ENCODE results near the gene DOCK8.
A peak's percentile ranks its signal among the peaks of the same experiment; 100 is the strongest.

The DOCK8 gene

GRCh38 chr9:365436-365835 is 150.8 kb downstream of the DOCK8 start:
- Mint-ChIP-seq H3K27me3 (no peaks in the 10 kb centered on the region), H3K27ac (no peak overlapping the region)

GRCh38 chr9:366620-367019 is 152.0 kb downstream of the DOCK8 start:
- Mint-ChIP-seq H3K4me1 (no peaks in the 10 kb centered on the region), H3K4me3 (no peak overlapping the region), H3K36me3 (peaks cover 49 to 77% of the 10 kb centered on the region in 2 donors), H3K9me3 (no peaks in the 10 kb centered on the region), H3K27me3 (no peaks in the 10 kb centered on the region), H3K27ac (no peak overlapping the region)
- ATAC-seq (replicated peaks) (no peak), DNase-seq (no peak)

More at GRCh38 chr9:365436-365835, 150.8 kb downstream of the DOCK8 start:
- no peak overlapping the region for H3K4me3 Mint-ChIP-seq
- H3K4me1 Mint-ChIP-seq, result peaks cover 0 to 6% of the 10 kb centered on the region in 2 donors
- H3K36me3 Mint-ChIP-seq, result peaks cover 49 to 78% of the 10 kb centered on the region in 2 donors
- ATAC-seq (replicated peaks) (no peak), DNase-seq (no peak)
- no peaks in the 10 kb centered on the region for H3K9me3 Mint-ChIP-seq

GRCh38 chr9:370086-370485 is 155.4 kb downstream of the DOCK8 start:
- H3K9me3 Mint-ChIP-seq, result no peaks in the 10 kb centered on the region
- no peaks in the 10 kb centered on the region for H3K27me3 Mint-ChIP-seq
- peaks cover 53 to 72% of the 10 kb centered on the region in 2 donors for H3K36me3 Mint-ChIP-seq
- no peak for DNase-seq
- no peak overlapping the region for H3K4me3 Mint-ChIP-seq
- no peak for ATAC-seq (replicated peaks)
- H3K27ac Mint-ChIP-seq, result peak overlapping the region; percentile 25
- H3K4me1 Mint-ChIP-seq, result no peaks in the 10 kb centered on the region

GRCh38 chr9:371349-371748 is 156.7 kb downstream of the DOCK8 start:
- ATAC-seq (replicated peaks) (no peak), DNase-seq (no peak)
- H3K27me3 Mint-ChIP-seq, result no peaks in the 10 kb centered on the region
- peaks cover 48 to 66% of the 10 kb centered on the region in 2 donors for H3K36me3 Mint-ChIP-seq
- no peaks in the 10 kb centered on the region for H3K9me3 Mint-ChIP-seq
- no peaks in the 10 kb centered on the region for H3K4me1 Mint-ChIP-seq
- no peak overlapping the region for H3K4me3 Mint-ChIP-seq
- peak overlapping the region; percentile 14 for H3K27ac Mint-ChIP-seq

GRCh38 chr9:372128-372527 is 157.5 kb downstream of the DOCK8 start:
- DNase-seq, result no peak
- Mint-ChIP-seq H3K27ac (peak overlapping the region; percentile 65), H3K4me1 (no peaks in the 10 kb centered on the region), H3K27me3 (no peaks in the 10 kb centered on the region), H3K36me3 (peaks cover 43 to 66% of the 10 kb centered on the region in 2 donors), H3K9me3 (no peaks in the 10 kb centered on the region), H3K4me3 (no peak overlapping the region)
- no peak for ATAC-seq (replicated peaks)

- H3K27me3 Mint-ChIP-seq, result no peaks in the 10 kb centered on the region
- DNase-seq (no peak), ATAC-seq (replicated peaks) (no peak)
- peaks cover 42 to 63% of the 10 kb centered on the region in 2 donors for H3K36me3 Mint-ChIP-seq
- no peaks in the 10 kb centered on the region for H3K4me1 Mint-ChIP-seq
- peak overlapping the region; percentile 39 for H3K27ac Mint-ChIP-seq
- no peak overlapping the region for H3K4me3 Mint-ChIP-seq
- H3K9me3 Mint-ChIP-seq, result no peaks in the 10 kb centered on the region
Measured at GRCh38 chr9:373759-374206, 159.1 kb downstream of the DOCK8 start.

GRCh38 chr9:374736-375135 is 160.1 kb downstream of the DOCK8 start:
- no peaks in the 10 kb centered on the region for H3K4me1 Mint-ChIP-seq
- no peak overlapping the region for H3K27ac Mint-ChIP-seq
- ATAC-seq (replicated peaks) (no peak), DNase-seq (no peak)
- no peak overlapping the region for H3K4me3 Mint-ChIP-seq
- peaks cover 42 to 65% of the 10 kb centered on the region in 2 donors for H3K36me3 Mint-ChIP-seq
- H3K9me3 Mint-ChIP-seq, result no peaks in the 10 kb centered on the region
- no peaks in the 10 kb centered on the region for H3K27me3 Mint-ChIP-seq

- peaks cover 30 to 54% of the 10 kb centered on the region in 2 donors for H3K36me3 Mint-ChIP-seq
- no peak overlapping the region for H3K27ac Mint-ChIP-seq
- no peaks in the 10 kb centered on the region for H3K27me3 Mint-ChIP-seq
- no peaks in the 10 kb centered on the region for H3K9me3 Mint-ChIP-seq
- ATAC-seq (replicated peaks) (no peak), DNase-seq (no peak)
- no peak overlapping the region for H3K4me3 Mint-ChIP-seq
- no peaks in the 10 kb centered on the region for H3K4me1 Mint-ChIP-seq
Measured at GRCh38 chr9:376115-376514, 161.4 kb downstream of the DOCK8 start.

GRCh38 chr9:378263-378662 is 163.6 kb downstream of the DOCK8 start:
- DNase-seq (no peak), ATAC-seq (replicated peaks) (no peak)
- no peaks in the 10 kb centered on the region for H3K27me3 Mint-ChIP-seq
- peaks cover 27 to 50% of the 10 kb centered on the region in 2 donors for H3K36me3 Mint-ChIP-seq
- H3K4me3 Mint-ChIP-seq, result no peak overlapping the region
- H3K27ac Mint-ChIP-seq, result peak overlapping the region; percentile 25
- H3K4me1 Mint-ChIP-seq, result no peaks in the 10 kb centered on the region
- H3K9me3 Mint-ChIP-seq, result no peaks in the 10 kb centered on the region

- H3K36me3 Mint-ChIP-seq, result peaks cover 27 to 48% of the 10 kb centered on the region in 2 donors
- ATAC-seq (replicated peaks), result no peak
Measured at GRCh38 chr9:382383-382782, 167.7 kb downstream of the DOCK8 start.

GRCh38 chr9:385818-386398 is 171.2 kb downstream of the DOCK8 start:
- no peaks in the 10 kb centered on the region for H3K27me3 Mint-ChIP-seq

More at GRCh38 chr9:382383-382782, 167.7 kb downstream of the DOCK8 start:
- Mint-ChIP-seq H3K27ac (peak overlapping the region; percentile 42), H3K4me3 (no peak overlapping the region), H3K9me3 (no peaks in the 10 kb centered on the region), H3K4me1 (no peaks in the 10 kb centered on the region), H3K27me3 (no peaks in the 10 kb centered on the region)
- DNase-seq, result no peak

GRCh38 chr9:389159-389558 is 174.5 kb downstream of the DOCK8 start:
- Mint-ChIP-seq H3K9me3 (no peaks in the 10 kb centered on the region), H3K27me3 (no peaks in the 10 kb centered on the region), H3K36me3 (peaks cover 18 to 54% of the 10 kb centered on the region in 2 donors), H3K4me3 (no peak overlapping the region), H3K4me1 (peaks cover 3 to 8% of the 10 kb centered on the region in 2 donors), H3K27ac (peak overlapping the region; percentile 71)
- ATAC-seq (replicated peaks), result peak; percentile 71 to 82
- DNase-seq, result no peak

More at GRCh38 chr9:385818-386398, 171.2 kb downstream of the DOCK8 start:
- Mint-ChIP-seq H3K4me1 (peaks cover 3 to 8% of the 10 kb centered on the region in 2 donors), H3K27ac (peak overlapping the region; percentile 68), H3K36me3 (peaks cover 19 to 55% of the 10 kb centered on the region in 2 donors), H3K4me3 (no peak overlapping the region), H3K9me3 (no peaks in the 10 kb centered on the region)
- DNase-seq, result no peak
- ATAC-seq (replicated peaks), result peak; percentile 46 to 55

- H3K27ac Mint-ChIP-seq, result no peak overlapping the region
- peaks cover 3 to 8% of the 10 kb centered on the region in 2 donors for H3K4me1 Mint-ChIP-seq
- no peaks in the 10 kb centered on the region for H3K27me3 Mint-ChIP-seq
- H3K4me3 Mint-ChIP-seq, result no peak overlapping the region
- peaks cover 18 to 57% of the 10 kb centered on the region in 2 donors for H3K36me3 Mint-ChIP-seq
- no peaks in the 10 kb centered on the region for H3K9me3 Mint-ChIP-seq
- no peak for ATAC-seq (replicated peaks)
- no peak for DNase-seq
Measured at GRCh38 chr9:389758-390157, 175.1 kb downstream of the DOCK8 start.

- Mint-ChIP-seq H3K27ac (no peak overlapping the region), H3K4me1 (peaks cover 3 to 8% of the 10 kb centered on the region in 2 donors), H3K36me3 (peaks cover 18 to 54% of the 10 kb centered on the region in 2 donors), H3K9me3 (no peaks in the 10 kb centered on the region), H3K4me3 (no peak overlapping the region), H3K27me3 (no peaks in the 10 kb centered on the region)
- DNase-seq (no peak), ATAC-seq (replicated peaks) (no peak)
Measured at GRCh38 chr9:392077-392804, 177.6 kb downstream of the DOCK8 start.

All from stimulated activated naive B cell treated with anti-CD40 and anti-IgM and Interleukin-4, amounts not matched to agents 10 μg/mL and 1 μg/mL and 100 μg/mL, for 72 hours (primary cell).